GM12878 (cell line): ENCODE measurements around the gene WDFY1. TPM values are rescaled to one million over a fixed set of nuclear protein-coding genes. Genes with fewer than 3 reads are reported as not detected.

Experiments used
- ATAC-seq: fragments of 200-7000 bp; cut with Tn5 transposase; 3 replicates; pipeline ENCODE4 v1.9.1; 2020; ENCODE audit warnings: mild to moderate bottlenecking, moderate library complexity
- BruUV-seq: library from RNA; stranded (reverse); fragments of 400-500 nt; replicated peaks from 2 replicates; lab custom pipeline; 2021; lab: Mats Ljungman, UMichigan
- CTCF ChIA-PET: fragments of 300-600 bp; sonication (Branson Sonifier 250); formaldehyde crosslinking; extraction: SDS; loops from one replicate; lab custom pipeline; 2021; ENCODE audit warnings: inconsistent platforms; lab: Yijun Ruan, JAX
- POLR2A ChIA-PET: fragments of 350-600 bp; formaldehyde crosslinking; extraction: SDS; loops from one replicate; lab custom pipeline; 2021; ENCODE audit warnings: inconsistent platforms; lab: Charles Lee
- RAD21 ChIA-PET: fragments of 300-600 bp; sonication (Branson Sonifier 250); formaldehyde crosslinking; loops from one replicate; lab custom pipeline; 2023; ENCODE audit warnings: antibody characterized with exemption; ENCODE audit not compliant: unreplicated experiment; lab: Charles Lee
- SMC1A ChIA-PET: fragments of 300-600 bp; sonication (Branson Sonifier 250); formaldehyde crosslinking; loops from one replicate; lab custom pipeline; 2023; ENCODE audit not compliant: unreplicated experiment, uncharacterized antibody; lab: Charles Lee
- DNase-seq: peaks from one replicate; pipeline ENCODE4 v3.0.0-alpha.2; 2011; ENCODE audit warnings: low read depth, low spot score
- FAIRE-seq: peaks from 3 replicates; lab custom pipeline; 2011; peaks lifted over from hg19 to GRCh38; lab: Jason Lieb, UNC
- H2AFZ ChIP-seq: 2 replicates; pipeline ENCODE4 v1.6.0; 2011; ENCODE audit warnings: low read depth, low read length, control low read depth; ENCODE audit not compliant: control insufficient read depth
- H3K27ac ChIP-seq: 2 replicates; pipeline ENCODE4 v1.5.1; 2011; ENCODE audit warnings: control low read depth; ENCODE audit not compliant: control insufficient read depth, insufficient read depth
- H3K27me3 ChIP-seq, 2 experiments: replicated peaks in 1 of 2; 2 replicates each; pipeline versions ENCODE4 v1.6.0 to v1.6.1; 2011; ENCODE audit warnings: low read length in 1 of 2; ENCODE audit not compliant: control insufficient read depth in 2 of 2, insufficient read depth in 2 of 2
- H3K36me3 ChIP-seq, 2 experiments: 2 replicates each; pipeline ENCODE4 v1.5.1; 2011; ENCODE audit warnings: low read length in 1 of 2; ENCODE audit not compliant: control insufficient read depth in 2 of 2, insufficient read depth in 2 of 2
- H3K4me1 ChIP-seq: 2 replicates; pipeline ENCODE4 v1.6.1; 2011; ENCODE audit warnings: mild to moderate bottlenecking, low read length, moderate library complexity, mixed read lengths; ENCODE audit not compliant: control insufficient read depth, insufficient read depth
- H3K4me2 ChIP-seq: 2 replicates; pipeline ENCODE4 v1.6.0; 2011; ENCODE audit warnings: control low read depth; ENCODE audit not compliant: control insufficient read depth, insufficient read depth
- H3K4me3 ChIP-seq: fragments of 200-600 bp; sonication (generic); 2 replicates; pipeline ENCODE4 v1.5.1; 2016
- H3K79me2 ChIP-seq: 2 replicates; pipeline ENCODE4 v1.6.0; 2011; ENCODE audit warnings: low read length; ENCODE audit not compliant: control insufficient read depth, insufficient read depth
- H3K9ac ChIP-seq: 2 replicates; pipeline ENCODE4 v1.8.0; 2011; ENCODE audit warnings: low read length, control low read depth, mixed read lengths; ENCODE audit not compliant: control insufficient read depth, insufficient read depth
- H3K9me3 ChIP-seq: replicated peaks from 3 replicates; pipeline ENCODE4 v1.5.1; 2011; ENCODE audit warnings: mild to moderate bottlenecking, low read length; ENCODE audit not compliant: control insufficient read depth, insufficient read depth
- H4K20me1 ChIP-seq: 2 replicates; pipeline ENCODE4 v1.6.0; 2011; ENCODE audit not compliant: control insufficient read depth, insufficient read depth
- BACH1 ChIP-seq: fragments of 450-650 bp; IDR thresholded peaks from 2 replicates; pipeline ENCODE4 v1.6.1; 2017; ENCODE audit warnings: mild to moderate bottlenecking, borderline replicate concordance
- CBX3 ChIP-seq: fragments of 200-600 bp; sonication (generic); IDR thresholded peaks from 2 replicates; pipeline ENCODE4 v1.6.1; 2016; ENCODE audit warnings: low read depth, borderline replicate concordance
- CREB1 ChIP-seq: IDR thresholded peaks from 2 replicates; pipeline ENCODE4 v1.6.1; 2012; ENCODE audit warnings: low read depth, mild to moderate bottlenecking, inconsistent platforms
- FOXM1 ChIP-seq: IDR thresholded peaks from 2 replicates; pipeline ENCODE4 v1.6.1; 2012; ENCODE audit warnings: low read depth, mild to moderate bottlenecking, inconsistent platforms, low read length, moderate library complexity
- NR2F1 ChIP-seq: fragments of 450-650 bp; conservative IDR thresholded peaks from 2 replicates; pipeline ENCODE4 v1.6.1; 2017; ENCODE audit warnings: mild to moderate bottlenecking
- RELB ChIP-seq: fragments of 450-650 bp; IDR thresholded peaks from 2 replicates; pipeline ENCODE4 v1.6.1; 2017; ENCODE audit warnings: low read depth, mild to moderate bottlenecking, moderate library complexity
- SMAD5 ChIP-seq: IDR thresholded peaks from 2 replicates; pipeline ENCODE4 v1.6.1; 2016; ENCODE audit warnings: antibody characterized with exemption, low read depth
- SRF ChIP-seq, 2 experiments: IDR thresholded peaks; 2 replicates each; pipeline ENCODE4 v1.6.1; 2011; ENCODE audit warnings: low read depth in 2 of 2, low read length in 2 of 2, mild to moderate bottlenecking in 1 of 2, moderate library complexity in 1 of 2
- STAT3 ChIP-seq: IDR thresholded peaks from 2 replicates; pipeline ENCODE4 v1.6.1; 2011; ENCODE audit warnings: low read depth, low read length, improper control_type of control experiment
- TCF12 ChIP-seq: IDR thresholded peaks from 2 replicates; pipeline ENCODE4 v1.6.1; 2011; ENCODE audit warnings: low read depth, mild to moderate bottlenecking, low read length
- WRNIP1 ChIP-seq: IDR thresholded peaks from 2 replicates; pipeline ENCODE4 v1.6.1; 2011; ENCODE audit warnings: low read depth, low read length, improper control_type of control experiment, borderline replicate concordance
- ZNF622 ChIP-seq: fragments of 450-650 bp; IDR thresholded peaks from 2 replicates; pipeline ENCODE4 v1.6.1; 2017; ENCODE audit warnings: mild to moderate bottlenecking, inconsistent platforms
- WGBS: methylation state at CpG from one replicate; pipeline ENCODE4 v1.1.6; 2016; ENCODE audit warnings: low lambda C conversion rate; ENCODE audit not compliant: insufficient replicate concordance, insufficient coverage; ENCODE audit errors: missing lambda C conversion rate; 5-methylcytosine and 5-hydroxymethylcytosine counted together
- in situ Hi-C: fragments of 300-500 bp; cut with MboI; formaldehyde crosslinking; loops from 9 replicates; pipeline ENCODE4 v1.14.3; 2018; ENCODE audit warnings: mixed read lengths
- intact Hi-C: fragments of 100-400 bp; cut with micrococcal nuclease; formaldehyde crosslinking; loops from one replicate; pipeline ENCODE4 v1.14.2; 2022; ENCODE audit not compliant: unreplicated experiment
- polyA plus RNA-seq, 11 experiments: library from polyadenylated mRNA; depleted of rRNA in 4 of 11; unstranded in 6 of 11; stranded (reverse) in 5 of 11; fragments of >200 nt; fragmentation: Nextera tagmentation in 4 of 11; fragmentation: Illumina TruSeq in 1 of 11; extraction: Ambion mirVana in 4 of 11; extraction: Trizol in 1 of 11; gene quantifications; 1 replicate in 1 of 11; 2 replicates in 10 of 11; pipeline versions ENCODE4 v1.2.1 to v1.2.3, GENCODE V29; 2011 to 2016; ENCODE audit warnings: inconsistent platforms in 2 of 11, missing spikeins in 2 of 11, low read depth in 1 of 11
- total RNA-seq, 4 experiments: library from RNA; depleted of rRNA in 3 of 4; stranded (reverse); fragments of >200 nt in 3 of 4; fragmentation: Illumina TruSeq in 1 of 4; extraction: Trizol in 1 of 4; gene quantifications; 2 replicates each; pipeline versions ENCODE4 v1.2.1 to v1.2.3, GENCODE V29; 2013 to 2021

Gene WDFY1
- total and polyA plus RNA-seq, 10 of the 15 experiments (the other 5 are each of a cell fraction or from before 2014, with no cell fraction given), result 2.9 to 28.1 (median 13.1) TPM

- no peak for TF ChIP-seq SRF (IDR thresholded peaks at IDR 0.05; ENCODE audit: low read depth in 2 of 2, low read length in 2 of 2)
Observed at GRCh38 chr2:223925106-223925505, 20.0 kb downstream of the WDFY1 start (continued).

- no peak for DNase-seq
- Histone ChIP-seq H3K27me3 (no peaks in the 10 kb centered on the region), H3K36me3 (peaks cover 0 to 2% of the 10 kb centered on the region in 2 experiments; a peak in 1 of 4 replicates), H3K4me3 (no peak overlapping the region), H4K20me1 (no peaks in the 10 kb centered on the region; the same call in 1 of the 2 replicates), H3K79me2 (peaks cover 6% of the 10 kb centered on the region), H3K4me2 (no peak overlapping the region), H3K27ac (no peak overlapping the region), H2AFZ (no peak overlapping the region)
- ChIA-PET RAD21 (no interaction called here), SMC1A (interaction anchor here (1.0 to 1.3 kb wide), 3 partner anchors 10 to 37 kb away, joined by 3 read pairs; no protein-coding TSS in a partner anchor), CTCF (interaction anchor here (0.9 kb wide), 1 partner anchor 47 kb away, joined by 3 read pairs; no protein-coding TSS in a partner anchor), POLR2A (no interaction called here)
- in situ Hi-C loops (no loop called here), intact Hi-C loops (no loop called here)
- no TSS peak for BruUV-seq
- 64% methylated on average over 2 of the region's 2 CpGs for WGBS
- no peak for FAIRE-seq
- TF ChIP-seq FOXM1 (no peak), SRF (IDR thresholded peaks at IDR 0.05; ENCODE audit: low read depth in 2 of 2, low read length in 2 of 2) (no peak), SMAD5 (no peak), CREB1 (no peak), WRNIP1 (no peak), ZNF622 (no peak)
- TF ChIP-seq, all 136 proteins: peak for 0
- peaks cover 16% of the 10 kb centered on the region for H3K9me3 ChIP-seq
- no peaks in the 10 kb centered on the region for H3K4me1 ChIP-seq
- no peak overlapping the region for H3K9ac ChIP-seq
- ATAC-seq, result no peak
Observed at GRCh38 chr2:223923976-223924375, 21.2 kb downstream of the WDFY1 start.

GRCh38 chr2:223922308-223922707 lies 22.8 kb downstream of the WDFY1 start:
- SMC1A ChIA-PET, result no interaction called here
- RAD21 ChIA-PET, result no interaction called here
- intact Hi-C loops, result no loop called here
- no peaks in the 10 kb centered on the region for H3K36me3 ChIP-seq
- CTCF ChIA-PET, result no interaction called here
- H3K9ac ChIP-seq, result no peak overlapping the region
- peaks cover 4% of the 10 kb centered on the region for H3K79me2 ChIP-seq
- no TSS peak for BruUV-seq
- H3K4me3 ChIP-seq, result no peak overlapping the region
- 100% methylated on average over 3 of the region's 3 CpGs for WGBS
- ATAC-seq, result no peak
- peaks cover 12% of the 10 kb centered on the region for H3K9me3 ChIP-seq
- H2AFZ ChIP-seq, result no peak overlapping the region
- no peaks in the 10 kb centered on the region; the same call in 1 of the 2 replicates for H4K20me1 ChIP-seq
- H3K27ac ChIP-seq, result no peak overlapping the region
- H3K4me1 ChIP-seq, result no peaks in the 10 kb centered on the region
- POLR2A ChIA-PET, result no interaction called here
- in situ Hi-C loops, result no loop called here
- DNase-seq, result no peak
- H3K4me2 ChIP-seq, result no peak overlapping the region
- FAIRE-seq, result no peak
- H3K27me3 ChIP-seq, result no peaks in the 10 kb centered on the region
- TF ChIP-seq BACH1 (no peak), RELB (no peak), CREB1 (no peak), STAT3 (no peak), NR2F1 (no peak), TCF12 (no peak), CBX3 (no peak)
